Calu3 (cell line): ENCODE measurements around the gene GRIN3B. TPM values are rescaled to one million over a fixed set of nuclear protein-coding genes. Genes with fewer than 3 reads are reported as not detected.
A peak's percentile ranks its signal among the peaks of the same experiment; 100 is the strongest.

Source experiments
- BruUV-seq: library from RNA; stranded (reverse); fragments of 400-500 nt; replicated peaks from 2 replicates; lab custom pipeline; 2021; lab: Mats Ljungman, UMichigan
- CTCF ChIA-PET: fragments of 300-600 bp; sonication (Branson Sonifier 250); formaldehyde crosslinking; loops from one replicate; lab custom pipeline; 2022; ENCODE audit warnings: antibody characterized with exemption; lab: Charles Lee
- DNase-seq: peaks from one replicate; pipeline ENCODE4 v3.0.0; 2022
- H3K27ac Mint-ChIP-seq: one replicate; pipeline ENCODE4 v1.8.0; 2022; ENCODE audit warnings: mixed read lengths; ENCODE audit not compliant: unreplicated experiment
- H3K27me3 Mint-ChIP-seq: one replicate; pipeline ENCODE4 v1.8.0; 2022; ENCODE audit warnings: mixed read lengths; ENCODE audit not compliant: unreplicated experiment
- H3K36me3 Mint-ChIP-seq: one replicate; pipeline ENCODE4 v1.8.0; 2022; ENCODE audit warnings: mild to moderate bottlenecking, moderate library complexity, mixed read lengths; ENCODE audit not compliant: insufficient read depth, unreplicated experiment
- H3K4me1 Mint-ChIP-seq: one replicate; pipeline ENCODE4 v1.8.0; 2022; ENCODE audit warnings: mild to moderate bottlenecking, low read depth, mixed read lengths; ENCODE audit not compliant: unreplicated experiment
- H3K4me3 Mint-ChIP-seq: one replicate; pipeline ENCODE4 v1.8.0; 2022; ENCODE audit warnings: mild to moderate bottlenecking, low read depth, moderate library complexity, mixed read lengths; ENCODE audit not compliant: unreplicated experiment
- H3K9me3 Mint-ChIP-seq: one replicate; pipeline ENCODE4 v1.8.0; 2022; ENCODE audit warnings: low read depth, mixed read lengths; ENCODE audit not compliant: unreplicated experiment
- intact Hi-C: fragments of 100-400 bp; cut with micrococcal nuclease; formaldehyde crosslinking; loops from one replicate; pipeline ENCODE4 v1.10.0; 2022; ENCODE audit not compliant: unreplicated experiment
- total RNA-seq: library from RNA; stranded (reverse); gene quantifications from 2 replicates; pipeline ENCODE4 v1.2.3, GENCODE V29; 2022
- TF ChIP-seq, protein P1 (sequence below): fragments of 200-600 bp; IDR thresholded peaks from one replicate; pipeline ENCODE4 v1.8.0; 2022; ENCODE audit warnings: antibody characterized with exemption; ENCODE audit not compliant: unreplicated experiment

The GRIN3B gene
- total RNA-seq, 1 experiment from 2014 or later, result not detected

DNA sequence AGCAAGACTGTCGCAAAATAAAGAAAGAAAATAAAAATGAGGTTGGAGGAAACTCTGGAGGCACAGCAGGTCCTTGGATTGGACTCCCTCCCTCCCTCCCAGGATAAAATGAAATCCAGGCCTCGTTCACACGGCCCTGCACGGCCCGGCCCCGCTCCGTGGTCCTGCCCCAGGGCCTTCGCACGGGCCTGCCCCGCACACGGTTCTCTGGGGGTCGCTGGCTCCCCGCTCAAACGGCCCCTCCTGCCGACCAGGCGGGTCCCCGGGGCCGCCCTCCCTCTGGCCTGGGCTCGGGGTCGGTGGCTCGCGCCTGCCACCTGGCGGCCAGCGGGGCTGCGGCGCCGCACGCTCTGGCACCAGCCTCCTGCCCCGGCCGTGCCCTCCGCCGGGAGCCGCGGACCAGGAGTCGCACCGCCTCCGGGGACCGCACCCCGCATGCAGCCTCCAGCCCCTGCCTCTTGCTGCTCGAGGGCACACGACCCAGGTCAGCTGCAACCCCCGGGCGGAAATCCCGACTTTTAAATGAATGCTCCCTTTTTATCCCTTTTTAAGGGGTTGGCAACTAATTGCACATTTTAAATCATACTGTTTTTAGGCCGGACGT lies 17.6 kb upstream of the GRIN3B start:
- Mint-ChIP-seq H3K27me3 (no peaks in the 10 kb centered on the region), H3K36me3 (peaks cover 19% of the 10 kb centered on the region), H3K9me3 (no peaks in the 10 kb centered on the region), H3K4me1 (no peaks in the 10 kb centered on the region), H3K27ac (no peak overlapping the region), H3K4me3 (no peak overlapping the region)
- TF ChIP-seq, protein P1, sequence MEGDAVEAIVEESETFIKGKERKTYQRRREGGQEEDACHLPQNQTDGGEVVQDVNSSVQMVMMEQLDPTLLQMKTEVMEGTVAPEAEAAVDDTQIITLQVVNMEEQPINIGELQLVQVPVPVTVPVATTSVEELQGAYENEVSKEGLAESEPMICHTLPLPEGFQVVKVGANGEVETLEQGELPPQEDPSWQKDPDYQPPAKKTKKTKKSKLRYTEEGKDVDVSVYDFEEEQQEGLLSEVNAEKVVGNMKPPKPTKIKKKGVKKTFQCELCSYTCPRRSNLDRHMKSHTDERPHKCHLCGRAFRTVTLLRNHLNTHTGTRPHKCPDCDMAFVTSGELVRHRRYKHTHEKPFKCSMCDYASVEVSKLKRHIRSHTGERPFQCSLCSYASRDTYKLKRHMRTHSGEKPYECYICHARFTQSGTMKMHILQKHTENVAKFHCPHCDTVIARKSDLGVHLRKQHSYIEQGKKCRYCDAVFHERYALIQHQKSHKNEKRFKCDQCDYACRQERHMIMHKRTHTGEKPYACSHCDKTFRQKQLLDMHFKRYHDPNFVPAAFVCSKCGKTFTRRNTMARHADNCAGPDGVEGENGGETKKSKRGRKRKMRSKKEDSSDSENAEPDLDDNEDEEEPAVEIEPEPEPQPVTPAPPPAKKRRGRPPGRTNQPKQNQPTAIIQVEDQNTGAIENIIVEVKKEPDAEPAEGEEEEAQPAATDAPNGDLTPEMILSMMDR, result peak; percentile 81
- no TSS peak for BruUV-seq
- DNase-seq, result peak; percentile 76
- CTCF ChIA-PET, result interaction anchor here (1.2 kb wide), 1 partner anchor 59 kb away, joined by 3 read pairs; no protein-coding TSS in a partner anchor
- intact Hi-C loops, result loop anchor here (1.0 kb wide), 1 partner anchor 61 kb away; no protein-coding TSS in a partner anchor

DNA sequence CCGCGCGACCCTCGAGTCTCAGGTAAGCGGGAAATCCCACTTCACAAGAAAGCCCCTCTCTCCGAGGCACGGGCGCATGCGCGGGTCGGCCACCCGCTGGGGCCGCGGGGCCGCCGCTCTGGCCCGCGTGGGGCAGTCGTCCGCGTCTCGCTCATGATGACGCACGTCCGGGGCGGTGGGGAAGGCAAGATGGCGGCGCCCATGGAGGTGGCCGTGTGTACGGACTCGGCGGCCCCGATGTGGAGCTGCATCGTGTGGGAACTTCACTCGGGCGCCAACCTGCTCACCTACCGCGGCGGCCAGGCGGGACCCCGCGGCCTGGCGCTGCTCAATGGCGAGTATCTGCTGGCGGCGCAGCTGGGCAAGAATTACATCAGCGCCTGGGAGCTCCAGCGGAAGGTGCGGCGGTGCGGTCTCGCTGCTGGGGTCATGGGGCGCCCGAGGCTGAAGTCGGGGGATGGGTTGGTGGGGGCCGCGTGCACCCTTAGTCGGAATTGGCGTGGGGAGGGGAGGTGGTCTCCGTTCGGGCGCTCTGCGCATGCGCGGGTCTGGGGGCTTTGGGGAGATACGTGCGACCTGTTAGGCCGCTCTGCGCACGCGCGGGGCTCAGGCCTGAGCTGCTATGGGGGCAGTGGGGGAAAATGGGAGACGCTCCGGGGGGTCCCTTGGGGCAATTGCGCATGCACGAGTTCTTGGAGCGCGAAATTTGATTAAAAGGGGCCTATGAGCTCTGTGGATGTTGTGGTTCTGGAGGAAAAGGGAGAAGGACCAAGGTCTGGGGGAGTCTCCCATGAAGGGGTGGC lies 15.9 kb upstream of the GRIN3B start, which contains the start of gene WDR18:
TSS of gene WDR18 (plus strand) at position 181 of the 803 bp plus-strand sequence. CDS start at position 190, 9 bp downstream.
- Mint-ChIP-seq H3K9me3 (no peaks in the 10 kb centered on the region), H3K27me3 (no peaks in the 10 kb centered on the region), H3K27ac (peak within 1 kb of the TSS; percentile 74), H3K36me3 (peaks cover 19% of the 10 kb centered on the region), H3K4me3 (peak within 1 kb of the TSS; percentile 87), H3K4me1 (no peaks in the 10 kb centered on the region)
- intact Hi-C loops, result no loop called here
- CTCF ChIA-PET, result interaction anchor here (0.5 to 1.6 kb wide), 5 partner anchors 12 to 62 kb away, joined by 3 to 9 read pairs (median 4); no protein-coding TSS in a partner anchor
- BruUV-seq, result no TSS peak
- peak; percentile 88 for DNase-seq
- TF ChIP-seq, protein P1, result no peak

DNA sequence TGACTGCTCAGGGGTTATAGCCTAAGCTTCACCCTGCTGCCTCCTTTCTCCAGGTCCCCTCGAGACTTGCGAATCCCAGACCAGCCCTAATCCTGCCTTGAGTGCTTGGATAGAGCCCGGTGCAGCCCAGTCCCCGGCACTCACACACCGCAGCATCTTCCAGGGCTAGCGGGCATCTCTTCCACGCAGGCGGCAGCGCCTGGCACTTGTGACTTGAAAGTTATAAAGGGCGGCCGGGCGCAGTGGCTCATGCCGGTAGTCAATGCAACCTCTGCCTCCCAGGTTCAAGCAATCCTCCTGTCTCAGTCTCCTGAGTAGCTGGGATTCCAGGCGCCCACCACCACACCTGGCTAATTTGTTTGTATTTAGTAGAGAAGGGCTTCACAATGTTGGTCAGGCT lies 14.1 kb upstream of the GRIN3B start:
- peak overlapping the region; percentile 87 for H3K4me3 Mint-ChIP-seq
- BruUV-seq, result no TSS peak
- peaks cover 19% of the 10 kb centered on the region for H3K36me3 Mint-ChIP-seq
- TF ChIP-seq, protein P1, result no peak
- no peaks in the 10 kb centered on the region for H3K27me3 Mint-ChIP-seq
- no peak overlapping the region for H3K27ac Mint-ChIP-seq
- CTCF ChIA-PET, result no interaction called here
- DNase-seq, result no peak
- no peaks in the 10 kb centered on the region for H3K9me3 Mint-ChIP-seq
- intact Hi-C loops, result no loop called here
- H3K4me1 Mint-ChIP-seq, result no peaks in the 10 kb centered on the region

DNA sequence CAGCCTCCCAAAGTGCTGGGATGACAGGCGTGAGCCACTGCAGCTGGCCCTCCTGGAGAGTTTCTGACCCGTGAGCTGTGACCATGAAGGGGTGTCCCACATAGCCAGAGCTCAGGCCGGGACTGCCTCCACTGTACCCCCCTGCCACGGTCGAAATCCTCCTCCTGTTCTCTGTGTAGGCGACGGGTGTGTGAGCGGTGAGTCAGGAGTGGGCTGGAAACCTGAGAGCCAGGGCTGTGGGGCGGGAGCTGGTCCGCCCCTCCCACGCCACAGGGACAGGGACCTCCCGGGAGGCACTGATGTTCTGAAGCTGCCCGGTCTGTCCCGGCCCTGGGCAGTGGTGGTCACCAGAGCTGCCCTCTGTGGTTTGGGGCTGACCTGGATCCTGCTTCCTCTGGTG lies 12.1 kb upstream of the GRIN3B start:
- Mint-ChIP-seq H3K27ac (no peak overlapping the region), H3K9me3 (no peaks in the 10 kb centered on the region), H3K4me1 (no peaks in the 10 kb centered on the region), H3K27me3 (no peaks in the 10 kb centered on the region), H3K36me3 (peaks cover 19% of the 10 kb centered on the region), H3K4me3 (no peak overlapping the region)
- TF ChIP-seq, protein P1, result no peak
- CTCF ChIA-PET, result no interaction called here
- intact Hi-C loops, result no loop called here
- no peak for DNase-seq
- BruUV-seq, result no TSS peak
